GM18511 (cell line): Measurements from ENCODE around the gene NUP107.

Source experiments
- ATAC-seq: cut with Tn5 transposase; IDR thresholded peaks from one replicate; pipeline ENCODE4 v1.9.1; 2021; ENCODE audit warnings: mild to moderate bottlenecking, moderate library complexity; ENCODE audit not compliant: unreplicated experiment

NUP107 gene

GRCh38 chr12:68733661-68734071 is 46.9 kb downstream of the NUP107 start:
- no peak for ATAC-seq

- no peak for ATAC-seq
These were observed 53.1 kb downstream of the NUP107 start for GRCh38 chr12:68739891-68740290.

- ATAC-seq = no peak
These were observed 56.6 kb downstream of the NUP107 start for GRCh38 chr12:68743356-68743755.

- no peak for ATAC-seq
These were observed 58.7 kb downstream of the NUP107 start for GRCh38 chr12:68745376-68745903.

- ATAC-seq = peak; percentile 97
These were observed 59.3 kb downstream of the NUP107 start, which contains the start of gene SLC35E3 for GRCh38 chr12:68745904-68746571. Gene SLC35E3 (plus strand): TSS chr12:68746176. CDS start chr12:68746378, 202 bp downstream.

- peak; percentile 51 for ATAC-seq
These were observed 59.9 kb downstream of the NUP107 start for GRCh38 chr12:68746572-68747180.

- no peak for ATAC-seq
These were observed 62.7 kb downstream of the NUP107 start for GRCh38 chr12:68749443-68749842.

GRCh38 chr12:68749861-68750260 is 63.1 kb downstream of the NUP107 start:
- ATAC-seq = no peak

GRCh38 chr12:68750506-68750905 is 63.7 kb downstream of the NUP107 start:
- no peak for ATAC-seq

- no peak for ATAC-seq
These were observed 68.9 kb downstream of the NUP107 start for GRCh38 chr12:68755536-68756243.

GRCh38 chr12:68759852-68760251 is 73.1 kb downstream of the NUP107 start:
- no peak for ATAC-seq

GRCh38 chr12:68760806-68761441 is 74.1 kb downstream of the NUP107 start:
- ATAC-seq = no peak

GRCh38 chr12:68761442-68761812 is 74.6 kb downstream of the NUP107 start:
- no peak for ATAC-seq

- ATAC-seq = no peak
These were observed 75.3 kb downstream of the NUP107 start for GRCh38 chr12:68761901-68762630.

- no peak for ATAC-seq
These were observed 75.9 kb downstream of the NUP107 start for GRCh38 chr12:68762691-68763090.

- ATAC-seq = no peak
These were observed 78.9 kb downstream of the NUP107 start for GRCh38 chr12:68765696-68766095.

- ATAC-seq = no peak
These were observed 79.9 kb downstream of the NUP107 start for GRCh38 chr12:68766646-68767045.

- no peak for ATAC-seq
These were observed 80.4 kb downstream of the NUP107 start for GRCh38 chr12:68767191-68767590.

GRCh38 chr12:68768431-68768939 is 81.7 kb downstream of the NUP107 start:
- no peak for ATAC-seq

GRCh38 chr12:68769941-68770340 is 83.2 kb downstream of the NUP107 start:
- ATAC-seq = no peak
